Uterus (tissue), 2 donors: ENCODE results near the gene SNAPC4.

Source experiments
- CTCF ChIP-seq, 4 experiments: fragments of 200-600 bp in 2 of 4; fragments of 450-650 bp in 2 of 4; sonication (generic) in 2 of 4; IDR thresholded peaks; one replicate each; pipeline ENCODE4 v1.5.1; 2016 to 2019; ENCODE audit warnings: antibody characterized with exemption in 4 of 4, mild to moderate bottlenecking in 2 of 4, moderate library complexity in 1 of 4
- POLR2A ChIP-seq, 2 donors: fragments of 450-650 bp; IDR thresholded peaks; one replicate each; pipeline ENCODE4 v1.6.1; 2016; ENCODE audit warnings: antibody characterized with exemption in 2 of 2, mild to moderate bottlenecking in 1 of 2, moderate library complexity in 1 of 2

GRCh38 chr9:136445799-136446198 is 45.8 kb upstream of the SNAPC4 start:
- TF ChIP-seq CTCF (IDR thresholded peaks at IDR 0.05) (no peak), POLR2A (IDR thresholded peaks at IDR 0.05) (no peak)
